ENCODE measurements around the gene PEPD. TPM values are rescaled to one million over a fixed set of nuclear protein-coding genes. Genes with fewer than 3 reads are reported as not detected.

The PEPD gene
- total and polyA plus RNA-seq, 10 of the 15 experiments (the other 5 are each of a cell fraction or from before 2014, with no cell fraction given), result 1.4 to 52.0 (median 20.2) TPM

DNA sequence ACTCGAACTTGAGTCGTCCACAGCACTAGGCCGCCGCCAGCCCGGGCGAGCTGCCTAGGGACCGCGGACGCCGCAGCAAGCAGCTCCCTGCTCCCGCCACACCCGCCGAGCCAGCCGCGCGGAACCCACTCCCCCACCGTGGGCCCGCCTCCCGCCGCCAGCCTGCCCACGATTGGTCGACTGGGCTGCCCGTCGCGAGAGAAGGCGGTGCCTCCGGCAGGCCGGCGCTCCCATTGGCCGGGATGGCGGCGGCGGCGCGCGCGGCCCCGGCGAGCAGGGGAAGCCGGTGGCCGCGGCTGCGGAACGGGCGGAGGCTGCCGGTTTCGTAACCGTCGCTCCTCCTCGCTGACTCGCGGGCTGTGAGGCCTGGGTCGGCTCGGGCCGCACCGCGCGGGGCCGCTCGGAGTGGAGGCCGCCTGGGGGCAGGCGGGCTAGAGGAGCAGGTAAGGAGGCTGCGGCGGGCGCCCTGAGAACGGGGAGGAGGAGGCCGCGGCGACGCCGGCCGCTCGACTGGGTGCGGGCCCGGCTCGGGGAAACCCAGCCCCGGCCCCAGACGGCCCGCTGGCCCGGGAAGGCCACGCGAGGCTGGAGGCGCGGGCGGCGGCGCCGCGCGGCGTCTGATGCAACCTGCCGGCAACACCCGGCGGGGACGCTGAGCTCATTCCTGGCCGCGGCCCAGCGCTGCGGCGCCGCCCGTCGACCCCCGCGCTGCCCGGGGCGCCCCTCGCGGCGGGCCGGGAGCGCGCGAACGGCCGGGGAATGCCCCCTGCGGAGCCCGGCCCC lies 147.9 kb downstream of the PEPD start, which contains the start of gene CEBPG (continued):
- TF ChIP-seq NFXL1 (IDR thresholded peaks at IDR 0.05; ENCODE audit: borderline replicate concordance), result no peak
- no peak for TF ChIP-seq SMAD1 (IDR thresholded peaks at IDR 0.05; ENCODE audit: low read depth, partially characterized antibody)
- TF ChIP-seq HDAC2 (IDR thresholded peaks at IDR 0.05), result no peak
- peak in 1 of 2 experiments; percentile 54; a peak in 1 of 4 replicates for TF ChIP-seq CEBPB (IDR thresholded peaks at IDR 0.05; ENCODE audit: borderline replicate concordance in 1 of 2, low read depth in 2 of 2, low read length in 2 of 2)
- TF ChIP-seq RB1 (IDR thresholded peaks at IDR 0.05; ENCODE audit: borderline replicate concordance), result no peak
- TF ChIP-seq, protein P1, sequence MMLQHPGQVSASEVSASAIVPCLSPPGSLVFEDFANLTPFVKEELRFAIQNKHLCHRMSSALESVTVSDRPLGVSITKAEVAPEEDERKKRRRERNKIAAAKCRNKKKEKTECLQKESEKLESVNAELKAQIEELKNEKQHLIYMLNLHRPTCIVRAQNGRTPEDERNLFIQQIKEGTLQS (IDR thresholded peaks at IDR 0.05; ENCODE audit: borderline replicate concordance, extremely low read depth, low read depth, low read length), result no peak
- TF ChIP-seq IKZF2 (IDR thresholded peaks at IDR 0.05), result no peak
- TF ChIP-seq TBL1XR1 (IDR thresholded peaks at IDR 0.05; ENCODE audit: low read depth, low read length), result no peak
- no peak for TF ChIP-seq BCL11A (IDR thresholded peaks at IDR 0.05; ENCODE audit: low read depth, low read length)
- TF ChIP-seq STAT1 (conservative IDR thresholded peaks at IDR 0.05), result no peak
- peak; percentile 66 for TF ChIP-seq MXI1 (IDR thresholded peaks at IDR 0.05; ENCODE audit: low read depth, low read length)
- TF ChIP-seq ETV6 (conservative IDR thresholded peaks at IDR 0.05 in 1 of 2, IDR thresholded peaks at IDR 0.05 in 1 of 2; ENCODE audit: borderline replicate concordance in 1 of 2, low read depth in 1 of 2), result no peak
- TF ChIP-seq, protein P2, sequence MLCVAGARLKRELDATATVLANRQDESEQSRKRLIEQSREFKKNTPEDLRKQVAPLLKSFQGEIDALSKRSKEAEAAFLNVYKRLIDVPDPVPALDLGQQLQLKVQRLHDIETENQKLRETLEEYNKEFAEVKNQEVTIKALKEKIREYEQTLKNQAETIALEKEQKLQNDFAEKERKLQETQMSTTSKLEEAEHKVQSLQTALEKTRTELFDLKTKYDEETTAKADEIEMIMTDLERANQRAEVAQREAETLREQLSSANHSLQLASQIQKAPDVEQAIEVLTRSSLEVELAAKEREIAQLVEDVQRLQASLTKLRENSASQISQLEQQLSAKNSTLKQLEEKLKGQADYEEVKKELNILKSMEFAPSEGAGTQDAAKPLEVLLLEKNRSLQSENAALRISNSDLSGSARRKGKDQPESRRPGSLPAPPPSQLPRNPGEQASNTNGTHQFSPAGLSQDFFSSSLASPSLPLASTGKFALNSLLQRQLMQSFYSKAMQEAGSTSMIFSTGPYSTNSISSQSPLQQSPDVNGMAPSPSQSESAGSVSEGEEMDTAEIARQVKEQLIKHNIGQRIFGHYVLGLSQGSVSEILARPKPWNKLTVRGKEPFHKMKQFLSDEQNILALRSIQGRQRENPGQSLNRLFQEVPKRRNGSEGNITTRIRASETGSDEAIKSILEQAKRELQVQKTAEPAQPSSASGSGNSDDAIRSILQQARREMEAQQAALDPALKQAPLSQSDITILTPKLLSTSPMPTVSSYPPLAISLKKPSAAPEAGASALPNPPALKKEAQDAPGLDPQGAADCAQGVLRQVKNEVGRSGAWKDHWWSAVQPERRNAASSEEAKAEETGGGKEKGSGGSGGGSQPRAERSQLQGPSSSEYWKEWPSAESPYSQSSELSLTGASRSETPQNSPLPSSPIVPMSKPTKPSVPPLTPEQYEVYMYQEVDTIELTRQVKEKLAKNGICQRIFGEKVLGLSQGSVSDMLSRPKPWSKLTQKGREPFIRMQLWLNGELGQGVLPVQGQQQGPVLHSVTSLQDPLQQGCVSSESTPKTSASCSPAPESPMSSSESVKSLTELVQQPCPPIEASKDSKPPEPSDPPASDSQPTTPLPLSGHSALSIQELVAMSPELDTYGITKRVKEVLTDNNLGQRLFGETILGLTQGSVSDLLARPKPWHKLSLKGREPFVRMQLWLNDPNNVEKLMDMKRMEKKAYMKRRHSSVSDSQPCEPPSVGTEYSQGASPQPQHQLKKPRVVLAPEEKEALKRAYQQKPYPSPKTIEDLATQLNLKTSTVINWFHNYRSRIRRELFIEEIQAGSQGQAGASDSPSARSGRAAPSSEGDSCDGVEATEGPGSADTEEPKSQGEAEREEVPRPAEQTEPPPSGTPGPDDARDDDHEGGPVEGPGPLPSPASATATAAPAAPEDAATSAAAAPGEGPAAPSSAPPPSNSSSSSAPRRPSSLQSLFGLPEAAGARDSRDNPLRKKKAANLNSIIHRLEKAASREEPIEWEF (IDR thresholded peaks at IDR 0.05; ENCODE audit: insufficient replicate concordance, low read depth, low read length), result no peak
- TF ChIP-seq SREBF1 (IDR thresholded peaks at IDR 0.05; ENCODE audit: low read length), result no peak
- no peak for TF ChIP-seq STAT3 (IDR thresholded peaks at IDR 0.05; ENCODE audit: low read depth, low read length)
- no peak for TF ChIP-seq ZNF24 (IDR thresholded peaks at IDR 0.05)
- TF ChIP-seq CHD4 (IDR thresholded peaks at IDR 0.05), result no peak
- no peak for TF ChIP-seq GABPA (IDR thresholded peaks at IDR 0.05; ENCODE audit: low read depth)
- no peak for TF ChIP-seq KAT2A (conservative IDR thresholded peaks at IDR 0.05; ENCODE audit: control insufficient read depth, low read depth, low read length)
- TF ChIP-seq, protein P3, sequence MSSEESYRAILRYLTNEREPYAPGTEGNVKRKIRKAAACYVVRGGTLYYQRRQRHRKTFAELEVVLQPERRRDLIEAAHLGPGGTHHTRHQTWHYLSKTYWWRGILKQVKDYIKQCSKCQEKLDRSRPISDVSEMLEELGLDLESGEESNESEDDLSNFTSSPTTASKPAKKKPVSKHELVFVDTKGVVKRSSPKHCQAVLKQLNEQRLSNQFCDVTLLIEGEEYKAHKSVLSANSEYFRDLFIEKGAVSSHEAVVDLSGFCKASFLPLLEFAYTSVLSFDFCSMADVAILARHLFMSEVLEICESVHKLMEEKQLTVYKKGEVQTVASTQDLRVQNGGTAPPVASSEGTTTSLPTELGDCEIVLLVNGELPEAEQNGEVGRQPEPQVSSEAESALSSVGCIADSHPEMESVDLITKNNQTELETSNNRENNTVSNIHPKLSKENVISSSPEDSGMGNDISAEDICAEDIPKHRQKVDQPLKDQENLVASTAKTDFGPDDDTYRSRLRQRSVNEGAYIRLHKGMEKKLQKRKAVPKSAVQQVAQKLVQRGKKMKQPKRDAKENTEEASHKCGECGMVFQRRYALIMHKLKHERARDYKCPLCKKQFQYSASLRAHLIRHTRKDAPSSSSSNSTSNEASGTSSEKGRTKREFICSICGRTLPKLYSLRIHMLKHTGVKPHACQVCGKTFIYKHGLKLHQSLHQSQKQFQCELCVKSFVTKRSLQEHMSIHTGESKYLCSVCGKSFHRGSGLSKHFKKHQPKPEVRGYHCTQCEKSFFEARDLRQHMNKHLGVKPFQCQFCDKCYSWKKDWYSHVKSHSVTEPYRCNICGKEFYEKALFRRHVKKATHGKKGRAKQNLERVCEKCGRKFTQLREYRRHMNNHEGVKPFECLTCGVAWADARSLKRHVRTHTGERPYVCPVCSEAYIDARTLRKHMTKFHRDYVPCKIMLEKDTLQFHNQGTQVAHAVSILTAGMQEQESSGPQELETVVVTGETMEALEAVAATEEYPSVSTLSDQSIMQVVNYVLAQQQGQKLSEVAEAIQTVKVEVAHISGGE (CRISPR knock-in tag; IDR thresholded peaks at IDR 0.05), result no peak
- no peak for TF ChIP-seq ZZZ3 (IDR thresholded peaks at IDR 0.05; ENCODE audit: control insufficient read depth, insufficient read length, low read depth)
- TF ChIP-seq EGR1 (IDR thresholded peaks at IDR 0.05; ENCODE audit: borderline replicate concordance in 1 of 2, low read depth in 2 of 2, low read length in 2 of 2), result 0 out of 3 replicates have a peak, but pooled peaks of 1 of the 2 experiments have one; percentile 36
